Panc1 (cell line): ENCODE data around the gene SIKE1. TPM values are rescaled to one million over a fixed set of nuclear protein-coding genes. Genes with fewer than 3 reads are reported as not detected.

Experiments
- ATAC-seq: fragments of 200-7000 bp; cut with Tn5 transposase; 2 replicates; pipeline ENCODE4 v1.9.1; 2020; ENCODE audit warnings: mild to moderate bottlenecking, moderate library complexity
- BruUV-seq: library from RNA; stranded (reverse); fragments of 400-500 nt; replicated peaks from 2 replicates; lab custom pipeline; 2021; lab: Mats Ljungman, UMichigan
- CTCF ChIA-PET: fragments of 300-600 bp; sonication (Branson Sonifier 250); formaldehyde crosslinking; loops from one replicate; lab custom pipeline; 2022; ENCODE audit warnings: antibody characterized with exemption; lab: Charles Lee
- POLR2A ChIA-PET: fragments of 300-600 bp; sonication (Branson Sonifier 250); formaldehyde crosslinking; loops from one replicate; lab custom pipeline; 2022; ENCODE audit warnings: antibody characterized with exemption; lab: Charles Lee
- DNase-seq: peaks from one replicate; pipeline ENCODE4 v3.0.0-alpha.2; 2010; ENCODE audit warnings: low read depth, low spot score
- H3K27ac ChIP-seq: 2 replicates; pipeline ENCODE4 v1.5.1; 2011; ENCODE audit warnings: mild to moderate bottlenecking, low read length, inconsistent platforms
- H3K27me3 ChIP-seq: fragments of 200-500 bp; sonication (Bioruptor generic); 2 replicates; pipeline ENCODE4 v1.6.0; 2014; ENCODE audit warnings: low read length, inconsistent platforms; ENCODE audit not compliant: control insufficient read depth, insufficient read depth
- H3K36me3 ChIP-seq: fragments of 200-500 bp; sonication (Bioruptor generic); 2 replicates; pipeline ENCODE4 v1.5.1; 2014; ENCODE audit warnings: inconsistent platforms, mild to moderate bottlenecking, low read length, moderate library complexity; ENCODE audit not compliant: control insufficient read depth, insufficient read depth
- H3K4me1 ChIP-seq: 2 replicates; pipeline ENCODE4 v1.5.1; 2011; ENCODE audit warnings: inconsistent platforms, mild to moderate bottlenecking, low read length, moderate library complexity; ENCODE audit not compliant: control insufficient read depth, insufficient read depth
- H3K4me3 ChIP-seq, 2 experiments: 2 replicates each; pipeline ENCODE4 v1.5.1; 2011 to 2012; ENCODE audit warnings: low read depth in 2 of 2, low read length in 2 of 2, mild to moderate bottlenecking in 2 of 2, inconsistent platforms in 1 of 2, moderate library complexity in 1 of 2
- H3K9me3 ChIP-seq: fragments of 200-500 bp; sonication (Bioruptor generic); 2 replicates; pipeline ENCODE4 v1.5.1; 2014; ENCODE audit warnings: low read depth, mild to moderate bottlenecking, inconsistent platforms, low read length, moderate library complexity; ENCODE audit not compliant: control insufficient read depth, insufficient read depth
- CTCF ChIP-seq: fragments of 450-650 bp; IDR thresholded peaks from 2 replicates; pipeline ENCODE4 v1.5.1; 2017; ENCODE audit warnings: mild to moderate bottlenecking
- POLR2AphosphoS5 ChIP-seq: IDR thresholded peaks from 2 replicates; pipeline ENCODE4 v1.6.1; 2012; ENCODE audit warnings: mild to moderate bottlenecking, low read depth, low read length, moderate library complexity
- REST ChIP-seq, 2 experiments: IDR thresholded peaks; 2 replicates each; pipeline ENCODE4 v1.6.1; 2011 to 2012; ENCODE audit warnings: low read depth in 2 of 2, control low read depth in 1 of 2, low read length in 1 of 2, mild to moderate bottlenecking in 1 of 2, moderate library complexity in 1 of 2; ENCODE audit not compliant: insufficient read depth in 1 of 2
- SIN3A ChIP-seq: IDR thresholded peaks from 2 replicates; pipeline ENCODE4 v1.6.1; 2012; ENCODE audit warnings: low read depth, mild to moderate bottlenecking, low read length, moderate library complexity, borderline replicate concordance; ENCODE audit not compliant: insufficient read depth
- TCF7L2 ChIP-seq: IDR thresholded peaks from 2 replicates; pipeline ENCODE4 v1.6.1; 2011; ENCODE audit warnings: mild to moderate bottlenecking, low read depth, low read length, inconsistent platforms
- in situ Hi-C: cut with HindIII; loops from 2 replicates; pipeline ENCODE4 v1.10.0; 2016; ENCODE audit warnings: low sequenced_read_pairs, low pct_unique_long_range_greater_than_20kb
- intact Hi-C: fragments of 100-400 bp; cut with micrococcal nuclease; formaldehyde crosslinking; loops from one replicate; pipeline ENCODE4 v1.10.0; 2022; ENCODE audit not compliant: unreplicated experiment
- total RNA-seq: library from RNA; stranded (reverse); gene quantifications from one replicate; pipeline ENCODE4 v1.2.1, GENCODE V29; 2021; ENCODE audit not compliant: unreplicated experiment

Gene SIKE1
- total RNA-seq, 1 experiment from 2014 or later, result 29.7 TPM

DNA sequence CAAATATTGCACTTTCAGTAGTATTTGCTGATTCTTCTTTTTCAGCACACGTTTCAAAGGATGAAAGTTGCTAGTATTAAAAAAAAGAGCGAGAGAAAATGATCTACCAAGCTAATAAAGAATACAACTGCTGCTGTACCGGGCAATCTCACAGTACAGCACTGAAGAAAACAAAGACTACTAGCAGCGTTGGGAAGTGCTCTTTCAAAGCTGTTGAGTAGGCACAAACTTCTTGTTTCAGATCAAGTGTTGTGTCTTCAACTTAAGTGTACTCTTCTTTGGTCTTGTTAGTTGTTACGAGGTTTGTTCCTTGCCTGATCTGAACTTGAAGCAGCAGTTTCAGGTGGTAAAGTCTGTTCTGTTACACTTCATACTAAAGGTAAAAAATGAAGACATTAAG is 30.6 kb downstream of the SIKE1 start:
- DNase-seq (no peak), ATAC-seq (no peak)
- POLR2A ChIA-PET, result no interaction called here
- CTCF ChIA-PET, result no interaction called here
- intact Hi-C loops (no loop called here), in situ Hi-C loops (no loop called here)
- TF ChIP-seq REST (IDR thresholded peaks at IDR 0.05; ENCODE audit: insufficient read depth in 1 of 2, low read depth in 2 of 2, low read length in 1 of 2), result no peak
- no peak for TF ChIP-seq CTCF
- no peak for TF ChIP-seq SIN3A
- Histone ChIP-seq H3K36me3 (peaks cover 34% of the 10 kb centered on the region), H3K4me1 (peaks cover 11% of the 10 kb centered on the region), H3K27me3 (no peaks in the 10 kb centered on the region), H3K27ac (no peak overlapping the region), H3K9me3 (no peaks in the 10 kb centered on the region), H3K4me3 (no peak overlapping the region)
- BruUV-seq, result no TSS peak

DNA sequence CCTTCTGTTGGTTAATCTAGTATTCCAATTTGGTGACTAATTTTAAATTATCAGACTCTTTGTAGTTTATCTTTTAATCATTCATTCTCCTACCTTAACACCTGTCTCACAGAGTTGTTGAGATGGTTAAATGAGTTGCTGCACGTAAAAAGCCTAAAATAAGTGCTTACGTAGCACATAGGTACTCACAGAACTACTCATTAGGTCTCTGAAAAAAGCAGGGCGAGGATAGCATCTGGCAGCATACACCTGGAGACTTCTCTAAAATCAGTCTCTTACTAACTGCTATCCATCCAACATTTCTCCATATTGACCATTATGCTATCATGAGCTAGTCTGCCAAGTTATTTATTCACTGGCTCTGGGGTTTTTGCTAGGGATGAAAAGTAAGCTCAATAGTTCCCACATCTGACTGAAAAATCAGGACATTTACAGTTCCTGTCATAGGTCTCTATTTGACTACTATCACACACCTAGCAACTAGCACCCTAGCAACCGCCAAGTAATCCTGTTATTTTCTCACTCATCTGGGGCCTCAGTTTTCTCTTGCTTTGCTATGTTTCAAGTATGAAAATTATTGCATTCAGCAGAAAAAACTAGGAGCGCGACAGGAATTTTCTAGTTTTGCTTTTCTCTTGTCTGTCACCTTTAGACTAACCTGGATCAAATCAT is 33.9 kb downstream of the SIKE1 start:
- DNase-seq (no peak), ATAC-seq (no peak)
- H3K9me3 ChIP-seq, result no peaks in the 10 kb centered on the region
- no peak overlapping the region for H3K4me3 ChIP-seq
- intact Hi-C loops (no loop called here), in situ Hi-C loops (no loop called here)
- no peak for TF ChIP-seq SIN3A
- no peak for TF ChIP-seq CTCF
- no peak for TF ChIP-seq POLR2AphosphoS5
- no peak for TF ChIP-seq REST (IDR thresholded peaks at IDR 0.05; ENCODE audit: insufficient read depth in 1 of 2, low read depth in 2 of 2, low read length in 1 of 2)
- TF ChIP-seq TCF7L2, result no peak
- H3K4me1 ChIP-seq, result no peaks in the 10 kb centered on the region; the same call in 1 of the 2 replicates
- H3K36me3 ChIP-seq, result peaks cover 36% of the 10 kb centered on the region
- no peak overlapping the region for H3K27ac ChIP-seq
- POLR2A ChIA-PET, result no interaction called here
- no peaks in the 10 kb centered on the region for H3K27me3 ChIP-seq
- BruUV-seq, result no TSS peak
- CTCF ChIA-PET, result no interaction called here
